HG03280 (cell line): ENCODE data around the gene TSC1.
"Not testable (repeated sequence)": the region's sequence is repeated elsewhere in the genome, so short reads cannot be mapped to it uniquely, and the experiment has no call there.

Experiments used
- ATAC-seq: cut with Tn5 transposase; IDR thresholded peaks from one replicate; pipeline ENCODE4 v1.9.1; 2021; ENCODE audit warnings: mild to moderate bottlenecking, moderate library complexity; ENCODE audit not compliant: unreplicated experiment

TSC1 gene

GRCh38 chr9:132944294-132945185 is at the start of gene TSC1:
Gene TSC1 (minus strand): TSS chr9:132944616. CDS start chr9:132928872, 15,744 bp downstream.
- ATAC-seq: peak; percentile 76

DNA sequence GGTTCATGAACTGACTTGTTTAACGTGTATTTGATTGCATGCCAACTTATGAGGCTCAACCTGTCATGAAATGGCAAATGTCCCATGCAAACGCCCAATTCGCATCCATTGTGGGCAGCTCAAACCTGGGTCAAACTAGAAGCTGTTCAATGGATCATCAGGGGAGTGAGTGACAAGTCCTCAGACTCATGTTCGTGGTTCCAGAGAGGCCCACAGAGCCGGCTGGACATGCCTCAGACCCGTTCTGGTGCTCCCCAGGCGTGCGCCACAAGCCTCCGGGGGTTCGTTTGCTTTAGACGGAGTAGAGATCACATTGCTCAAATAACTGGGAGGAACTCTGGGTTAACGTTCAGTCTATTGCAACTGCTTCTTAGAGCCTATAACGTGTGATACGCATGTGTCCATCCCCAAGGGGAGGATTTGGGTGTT is 49.1 kb upstream of the TSC1 start:
- ATAC-seq: no peak

GRCh38 chr9:132991351-132992300 is 47.2 kb upstream of the TSC1 start:
- no peak for ATAC-seq

DNA sequence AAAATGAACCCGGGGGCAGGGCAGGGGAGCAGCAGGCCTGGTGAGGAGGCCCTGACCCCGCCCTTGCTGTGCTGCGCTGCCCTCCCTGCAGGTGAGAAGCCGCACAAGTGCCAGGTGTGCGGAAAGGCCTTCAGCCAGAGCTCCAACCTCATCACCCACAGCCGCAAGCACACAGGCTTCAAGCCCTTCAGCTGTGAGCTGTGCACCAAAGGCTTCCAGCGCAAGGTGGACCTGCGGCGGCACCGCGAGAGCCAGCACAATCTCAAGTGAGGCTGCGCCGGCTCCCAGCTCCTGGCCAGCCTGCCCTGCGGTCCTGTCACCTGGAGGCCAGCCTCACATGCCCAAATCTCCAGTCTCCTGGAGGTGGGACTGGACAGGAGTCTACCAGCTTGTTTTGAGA is 46.4 kb upstream of the TSC1 start:
- ATAC-seq: no peak

GRCh38 chr9:132989998-132990557 is 45.7 kb upstream of the TSC1 start:
- not testable (repeated sequence) for ATAC-seq

GRCh38 chr9:132989414-132989996 is 45.1 kb upstream of the TSC1 start:
- no peak for ATAC-seq

DNA sequence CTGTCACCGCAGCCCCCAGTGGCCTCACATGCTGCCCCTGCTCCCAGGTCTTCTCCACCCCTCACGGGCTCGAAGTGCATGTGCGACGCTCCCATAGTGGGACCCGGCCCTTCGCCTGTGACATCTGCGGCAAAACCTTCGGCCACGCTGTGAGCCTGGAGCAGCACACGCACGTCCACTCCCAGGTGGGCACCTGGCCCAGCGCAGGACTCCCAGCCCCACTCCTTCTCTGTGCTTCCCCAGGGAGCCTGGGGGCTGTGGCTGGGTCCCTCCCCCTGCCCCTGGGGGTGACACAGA is 44.5 kb upstream of the TSC1 start:
- ATAC-seq: no peak

GRCh38 chr9:132988244-132989013 is 44.0 kb upstream of the TSC1 start:
- no peak for ATAC-seq

DNA sequence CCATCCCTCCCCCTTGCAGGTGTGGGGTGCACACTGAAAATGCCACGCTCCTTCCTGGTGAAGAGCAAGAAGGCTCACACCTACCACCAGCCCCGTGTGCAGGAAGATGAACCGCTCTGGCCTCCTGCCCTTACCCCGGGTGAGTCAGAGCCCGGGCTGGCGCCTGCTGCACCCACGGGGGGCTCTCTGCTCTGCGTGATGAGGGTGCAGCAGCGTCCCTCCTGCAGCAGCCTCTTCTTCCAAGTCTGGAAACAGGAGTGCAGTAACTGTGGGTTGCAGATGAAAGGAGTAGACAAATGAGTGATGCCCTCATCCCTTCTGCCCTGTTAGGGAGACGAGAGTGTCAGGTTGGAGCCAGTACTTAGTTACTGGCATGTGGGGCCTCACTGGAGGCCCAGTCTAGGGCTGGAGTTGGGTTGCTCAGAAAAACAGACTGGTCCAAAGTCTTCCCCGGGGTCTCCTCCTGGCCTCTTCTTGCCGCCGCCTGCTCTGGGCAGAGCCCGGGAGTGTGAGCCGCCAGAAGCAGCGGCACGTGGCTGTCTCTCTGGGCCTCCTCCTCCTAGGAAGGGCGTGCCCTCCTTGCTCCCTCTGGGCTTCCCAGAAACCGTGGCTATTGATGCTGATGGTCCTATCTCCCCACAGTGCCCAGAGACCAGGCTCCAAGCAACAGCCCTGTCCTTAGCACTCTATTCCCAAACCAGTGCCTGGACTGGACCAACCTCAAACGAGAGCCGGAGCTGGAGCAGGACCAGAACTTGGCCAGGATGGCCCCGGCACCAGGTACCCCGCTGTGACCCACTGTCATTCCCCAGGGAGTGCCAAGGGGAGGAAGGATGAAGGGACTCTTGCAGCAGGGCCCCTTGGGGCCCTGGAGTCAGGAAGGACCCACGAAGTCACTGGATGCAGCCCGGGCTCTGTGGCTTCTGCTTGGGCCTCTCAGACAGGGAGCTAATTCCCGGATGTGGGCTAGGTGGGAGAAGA is 42.5 kb upstream of the TSC1 start:
- no peak for ATAC-seq

GRCh38 chr9:132986114-132986513 is 41.7 kb upstream of the TSC1 start:
- ATAC-seq: no peak

DNA sequence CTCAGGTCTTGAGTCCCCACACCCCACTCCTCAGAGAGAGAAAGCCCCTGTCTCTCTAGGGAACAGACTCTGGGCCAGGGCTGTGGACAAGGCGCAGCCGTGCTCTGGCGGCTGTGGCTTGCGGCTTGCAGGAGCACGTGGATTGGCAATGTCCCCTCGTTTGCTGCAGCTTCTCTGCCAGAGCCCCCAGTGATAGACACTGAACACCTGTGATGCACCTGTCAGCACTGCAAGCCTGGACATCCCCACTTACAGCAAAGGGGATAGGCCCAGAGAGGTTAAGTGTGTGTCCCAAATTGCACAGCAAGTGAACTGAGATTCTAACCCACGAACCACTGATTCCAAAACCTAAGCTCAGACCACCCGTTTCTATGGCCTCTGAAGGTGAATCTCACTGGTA is 41.1 kb upstream of the TSC1 start:
- ATAC-seq: no peak

DNA sequence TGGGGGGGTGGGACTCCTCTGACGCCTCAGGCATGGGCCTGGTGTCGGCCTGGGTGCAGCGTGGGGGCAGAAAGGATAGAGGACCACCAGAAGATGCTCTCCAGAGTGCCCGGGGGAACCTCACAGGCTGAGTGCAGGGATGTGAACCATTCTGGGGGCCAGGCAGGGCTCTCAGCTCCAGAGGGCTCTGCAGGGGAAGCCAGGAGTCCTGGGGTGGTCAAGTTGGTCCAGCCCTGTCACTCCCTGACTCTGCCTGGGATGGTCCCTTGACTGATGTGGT is 40.6 kb upstream of the TSC1 start:
- ATAC-seq: no peak

GRCh38 chr9:132984202-132985070 is 40.0 kb upstream of the TSC1 start:
- ATAC-seq: no peak

DNA sequence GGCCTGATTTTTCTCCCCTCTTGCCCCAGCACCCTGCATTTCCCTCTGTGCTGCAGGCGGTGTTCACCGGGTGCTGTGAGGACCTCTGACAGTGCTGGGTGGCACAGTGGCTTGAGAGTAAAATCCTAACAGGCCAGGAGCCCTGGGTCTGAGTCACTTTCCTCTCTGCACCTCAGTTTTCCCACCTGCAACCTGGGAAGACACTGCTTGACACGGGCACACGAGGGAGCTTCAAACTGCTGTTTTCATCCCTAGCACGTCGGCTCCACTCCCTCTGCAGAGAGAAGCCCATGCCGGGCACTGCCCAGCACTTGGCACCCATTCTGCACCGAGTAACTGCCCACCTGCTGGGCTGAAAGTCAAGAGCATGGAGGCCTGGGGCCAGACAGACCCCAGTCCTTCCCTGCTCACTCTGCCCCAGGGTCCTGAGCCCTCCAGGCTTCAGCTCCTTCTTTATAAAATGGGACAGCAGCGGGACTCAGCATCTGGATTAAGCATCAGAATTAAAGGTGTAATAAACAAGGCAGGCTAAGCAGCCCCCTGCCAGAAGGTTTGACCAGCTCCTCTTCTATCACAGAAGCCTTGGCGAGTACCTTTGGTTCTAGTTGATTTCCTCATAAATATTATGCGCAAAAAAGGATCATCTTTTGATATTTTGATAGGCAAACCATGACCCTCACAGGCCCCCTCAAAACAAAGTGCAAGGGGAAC is 39.2 kb upstream of the TSC1 start:
- no peak for ATAC-seq

DNA sequence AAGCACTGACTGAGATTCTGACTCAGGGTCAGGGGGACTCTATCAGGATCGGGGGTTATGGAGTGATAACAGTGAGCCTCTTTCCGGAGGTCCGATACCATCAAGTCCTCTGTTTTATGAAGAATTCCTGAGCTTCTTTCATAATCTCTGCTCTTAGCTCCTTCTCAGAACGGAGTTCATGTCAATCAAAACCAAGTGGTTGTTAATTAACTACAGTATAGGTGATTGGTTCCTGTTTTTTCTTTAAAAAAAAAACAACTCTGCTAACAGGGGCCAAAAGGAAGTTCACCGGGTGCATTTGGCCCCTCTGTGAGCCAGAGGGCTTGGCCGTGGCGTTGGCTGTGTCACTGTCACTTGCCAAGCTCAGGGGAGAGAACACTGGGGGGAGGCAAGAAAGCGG is 38.0 kb upstream of the TSC1 start:
- ATAC-seq: no peak

- no peak for ATAC-seq
Measured at GRCh38 chr9:132980157-132980556, 35.7 kb upstream of the TSC1 start.

- no peak for ATAC-seq
Measured at GRCh38 chr9:132978451-132979131, 34.2 kb upstream of the TSC1 start, which contains the start of gene GFI1B. Gene GFI1B (plus strand): TSS chr9:132978694. CDS start chr9:132986679, 7,985 bp downstream.
